IMR-90 (cell line): ENCODE results near the gene PRXL2B. TPM values are rescaled to one million over a fixed set of nuclear protein-coding genes. Genes with fewer than 3 reads are reported as not detected.
A peak's percentile ranks its signal among the peaks of the same experiment; 100 is the strongest.

ENCODE experiments used
- ATAC-seq: fragments of 200-7000 bp; cut with Tn5 transposase; 2 replicates; pipeline ENCODE4 v1.9.1; 2020; ENCODE audit warnings: low read depth, mild to moderate bottlenecking, moderate library complexity
- BruUV-seq: library from RNA; stranded (reverse); fragments of 400-500 nt; replicated peaks from 2 replicates; lab custom pipeline; 2021; lab: Mats Ljungman, UMichigan
- CTCF ChIA-PET: fragments of 300-600 bp; formaldehyde crosslinking; extraction: SDS; loops from one replicate; lab custom pipeline; 2021; ENCODE audit warnings: antibody characterized with exemption; lab: Yijun Ruan, JAX
- POLR2A ChIA-PET: fragments of 300-600 bp; sonication (Branson Sonifier 250); formaldehyde crosslinking; loops from one replicate; lab custom pipeline; 2022; ENCODE audit warnings: antibody characterized with exemption; ENCODE audit not compliant: unreplicated experiment; lab: Charles Lee
- DNase-seq: peaks from one replicate; pipeline ENCODE4 v3.0.0; 2013
- H2AFZ ChIP-seq: replicated peaks from 2 replicates; pipeline ENCODE3; 2013; ENCODE audit warnings: low read length, mild to moderate bottlenecking; ENCODE audit not compliant: poor library complexity
- H2AK5ac ChIP-seq: 2 replicates; pipeline ENCODE4 v1.6.1; 2013; ENCODE audit warnings: low read depth, low read length, inconsistent platforms
- H2AK9ac ChIP-seq: replicated peaks from 2 replicates; pipeline ENCODE3; 2013; ENCODE audit warnings: mild to moderate bottlenecking, low read depth, low read length, moderate library complexity; ENCODE audit not compliant: poor library complexity
- H2BK120ac ChIP-seq: 2 replicates; pipeline ENCODE4 v1.6.1; 2013; ENCODE audit warnings: low read depth, low read length, inconsistent platforms
- H2BK15ac ChIP-seq: 3 replicates; pipeline ENCODE4 v1.6.1; 2013; ENCODE audit warnings: low read depth, low read length, inconsistent platforms
- H2BK20ac ChIP-seq: 2 replicates; pipeline ENCODE4 v1.6.1; 2013; ENCODE audit warnings: low read depth, mild to moderate bottlenecking, inconsistent platforms, low read length, moderate library complexity
- H2BK5ac ChIP-seq: 2 replicates; pipeline ENCODE4 v1.6.1; 2013; ENCODE audit warnings: mild to moderate bottlenecking, low read depth, low read length, inconsistent platforms; ENCODE audit not compliant: poor library complexity, severe bottlenecking
- H3K14ac ChIP-seq: replicated peaks from 2 replicates; pipeline ENCODE4 v1.6.1; 2013; ENCODE audit warnings: low read depth, low read length, inconsistent platforms
- H3K18ac ChIP-seq: 2 replicates; pipeline ENCODE4 v1.6.1; 2013; ENCODE audit warnings: low read depth, low read length, control low read depth
- H3K23ac ChIP-seq: 2 replicates; pipeline ENCODE4 v1.6.1; 2013; ENCODE audit warnings: low read depth, low read length, inconsistent platforms
- H3K27ac ChIP-seq: 2 replicates; pipeline ENCODE4 v1.5.1; 2013; ENCODE audit warnings: mild to moderate bottlenecking, control low read depth, low read length; ENCODE audit not compliant: insufficient read depth
- H3K27me3 ChIP-seq: 2 replicates; pipeline ENCODE4 v1.6.1; 2013; ENCODE audit warnings: low read length; ENCODE audit not compliant: control insufficient read depth, insufficient read depth
- H3K36me3 ChIP-seq: 2 replicates; pipeline ENCODE4 v1.6.1; 2013; ENCODE audit warnings: low read length, mixed read lengths; ENCODE audit not compliant: control insufficient read depth, insufficient read depth
- H3K4ac ChIP-seq: 2 replicates; pipeline ENCODE4 v1.6.1; 2013; ENCODE audit warnings: low read depth, low read length, inconsistent platforms
- H3K4me1 ChIP-seq: 2 replicates; pipeline ENCODE4 v1.6.1; 2013; ENCODE audit warnings: low read length, mixed read lengths; ENCODE audit not compliant: control insufficient read depth, insufficient read depth
- H3K4me2 ChIP-seq: 2 replicates; pipeline ENCODE4 v1.6.1; 2013; ENCODE audit warnings: low read depth, mild to moderate bottlenecking, control low read depth, low read length, moderate library complexity
- H3K4me3 ChIP-seq: 2 replicates; pipeline ENCODE4 v1.5.1; 2013; ENCODE audit warnings: low read depth, mild to moderate bottlenecking, control low read depth, low read length, moderate library complexity; ENCODE audit not compliant: insufficient read depth
- H3K56ac ChIP-seq: 2 replicates; pipeline ENCODE4 v1.6.1; 2013; ENCODE audit warnings: low read length, inconsistent platforms; ENCODE audit not compliant: insufficient read depth; ENCODE audit errors: extremely low read depth
- H3K79me1 ChIP-seq, 2 experiments: 2 replicates each; pipeline ENCODE4 v1.6.1; 2013; ENCODE audit warnings: low read length in 2 of 2, inconsistent platforms in 1 of 2, low read depth in 1 of 2
- H3K9ac ChIP-seq: 2 replicates; pipeline ENCODE4 v1.6.1; 2013; ENCODE audit warnings: low read depth, low read length, control low read depth
- H3K9me1 ChIP-seq: 2 replicates; pipeline ENCODE4 v1.6.1; 2013; ENCODE audit warnings: low read length, inconsistent platforms; ENCODE audit not compliant: insufficient read depth
- H3K9me3 ChIP-seq: 2 replicates; pipeline ENCODE4 v1.6.1; 2013; ENCODE audit warnings: low read length; ENCODE audit not compliant: control insufficient read depth, insufficient read depth
- H4K20me1 ChIP-seq: 2 replicates; pipeline ENCODE4 v1.6.1; 2013; ENCODE audit warnings: low read length, inconsistent platforms; ENCODE audit not compliant: insufficient read depth
- H4K5ac ChIP-seq: 2 replicates; pipeline ENCODE4 v1.6.1; 2013; ENCODE audit warnings: mild to moderate bottlenecking, low read depth, low read length, control low read depth
- H4K8ac ChIP-seq, 2 experiments: 2 replicates each; pipeline ENCODE4 v1.6.1; 2013; ENCODE audit warnings: low read depth in 2 of 2, low read length in 2 of 2, control low read depth in 1 of 2, inconsistent platforms in 1 of 2
- H4K91ac ChIP-seq: 2 replicates; pipeline ENCODE4 v1.6.1; 2013; ENCODE audit warnings: low read depth, low read length, inconsistent platforms; ENCODE audit not compliant: insufficient read depth
- BHLHE40 ChIP-seq: fragments of 150-350 bp; IDR thresholded peaks from 2 replicates; pipeline ENCODE4 v1.6.1; 2016; ENCODE audit warnings: mild to moderate bottlenecking, low read depth, low read length
- CEBPB ChIP-seq: IDR thresholded peaks from 2 replicates; pipeline ENCODE4 v1.6.1; 2012; ENCODE audit warnings: low read depth, low read length, improper control_type of control experiment
- CHD1 ChIP-seq: IDR thresholded peaks from 2 replicates; pipeline ENCODE4 v1.6.1; 2012; ENCODE audit warnings: low read depth, low read length, improper control_type of control experiment
- FOS ChIP-seq: fragments of 150-350 bp; IDR thresholded peaks from 2 replicates; pipeline ENCODE4 v1.6.1; 2016; ENCODE audit warnings: low read depth, low read length
- MAFK ChIP-seq: IDR thresholded peaks from 2 replicates; pipeline ENCODE4 v1.6.1; 2012; ENCODE audit warnings: low read depth, low read length, improper control_type of control experiment
- MAZ ChIP-seq: IDR thresholded peaks from 2 replicates; pipeline ENCODE4 v1.6.1; 2012; ENCODE audit warnings: low read depth, mild to moderate bottlenecking, low read length, improper control_type of control experiment, moderate library complexity, borderline replicate concordance
- MXI1 ChIP-seq: IDR thresholded peaks from 2 replicates; pipeline ENCODE4 v1.6.1; 2012; ENCODE audit warnings: low read depth, mild to moderate bottlenecking, low read length, moderate library complexity, borderline replicate concordance
- NFE2L2 ChIP-seq: fragments of 150-350 bp; IDR thresholded peaks from 2 replicates; pipeline ENCODE4 v1.6.1; 2016; ENCODE audit warnings: low read depth, mild to moderate bottlenecking, low read length
- POLR2A ChIP-seq: IDR thresholded peaks from 2 replicates; pipeline ENCODE4 v1.6.1; 2012; ENCODE audit warnings: mild to moderate bottlenecking, low read depth, low read length
- RAD21 ChIP-seq: IDR thresholded peaks from 2 replicates; pipeline ENCODE4 v1.6.1; 2012; ENCODE audit warnings: low read length, improper control_type of control experiment
- RCOR1 ChIP-seq: IDR thresholded peaks from 2 replicates; pipeline ENCODE4 v1.6.1; 2012; ENCODE audit warnings: mild to moderate bottlenecking, low read length, improper control_type of control experiment; ENCODE audit not compliant: insufficient replicate concordance
- RFX5 ChIP-seq: IDR thresholded peaks from 2 replicates; pipeline ENCODE4 v1.8.0; 2012; ENCODE audit warnings: low read depth, mild to moderate bottlenecking, low read length, moderate library complexity
- WGBS, 2 experiments: methylation state at CpG; one replicate each; pipeline versions ENCODE4 v1.1.5 to v1.1.7; 2013; ENCODE audit warnings: missing lambda C conversion rate in 2 of 2; ENCODE audit not compliant: insufficient read length in 1 of 2; ENCODE audit errors: extremely low coverage in 2 of 2; 5-methylcytosine and 5-hydroxymethylcytosine counted together
- dilution Hi-C: fragments of 300-500 bp; cut with HindIII; formaldehyde crosslinking; loops from one replicate; pipeline ENCODE4 v1.14.3; 2018; ENCODE audit warnings: low sequenced_read_pairs; ENCODE audit not compliant: unreplicated experiment
- in situ Hi-C: fragments of 300-500 bp; cut with MboI; formaldehyde crosslinking; loops from 3 replicates; pipeline ENCODE4 v1.14.3; 2019; ENCODE audit warnings: low sequenced_read_pairs, inconsistent platforms, mixed read lengths
- intact Hi-C: fragments of 100-400 bp; cut with micrococcal nuclease; formaldehyde crosslinking; loops from 2 replicates; pipeline ENCODE4 v1.10.0; 2022
- polyA plus RNA-seq, 3 experiments: library from polyadenylated mRNA; depleted of rRNA; stranded (reverse); fragments of >200 nt; gene quantifications; 2 replicates each; pipeline ENCODE4 v1.2.3, GENCODE V29; 2012; ENCODE audit warnings: low replicate concordance in 1 of 3
- total RNA-seq: library from RNA; depleted of rRNA; stranded (reverse); fragments of >200 nt; gene quantifications from 2 replicates; pipeline ENCODE4 v1.2.3, GENCODE V29; 2012
- TF ChIP-seq, protein P1 (sequence below): conservative IDR thresholded peaks from 2 replicates; pipeline ENCODE4 v1.5.1; 2012; ENCODE audit warnings: mild to moderate bottlenecking, low read depth, low read length, improper control_type of control experiment
- TF ChIP-seq, protein P2 (sequence below): fragments of 150-350 bp; IDR thresholded peaks from 2 replicates; pipeline ENCODE4 v1.6.1; 2017; ENCODE audit warnings: mild to moderate bottlenecking, antibody characterized with exemption, low read length, low read depth
- TF ChIP-seq, protein P3 (sequence below): fragments of 150-350 bp; IDR thresholded peaks from 2 replicates; pipeline ENCODE4 v1.6.1; 2016; ENCODE audit warnings: low read depth, mild to moderate bottlenecking, low read length, moderate library complexity, borderline replicate concordance

The PRXL2B gene
- total and polyA plus RNA-seq, 2 of the 4 experiments (the other 2 are of a cell fraction), result 10.9 to 22.3 TPM

DNA sequence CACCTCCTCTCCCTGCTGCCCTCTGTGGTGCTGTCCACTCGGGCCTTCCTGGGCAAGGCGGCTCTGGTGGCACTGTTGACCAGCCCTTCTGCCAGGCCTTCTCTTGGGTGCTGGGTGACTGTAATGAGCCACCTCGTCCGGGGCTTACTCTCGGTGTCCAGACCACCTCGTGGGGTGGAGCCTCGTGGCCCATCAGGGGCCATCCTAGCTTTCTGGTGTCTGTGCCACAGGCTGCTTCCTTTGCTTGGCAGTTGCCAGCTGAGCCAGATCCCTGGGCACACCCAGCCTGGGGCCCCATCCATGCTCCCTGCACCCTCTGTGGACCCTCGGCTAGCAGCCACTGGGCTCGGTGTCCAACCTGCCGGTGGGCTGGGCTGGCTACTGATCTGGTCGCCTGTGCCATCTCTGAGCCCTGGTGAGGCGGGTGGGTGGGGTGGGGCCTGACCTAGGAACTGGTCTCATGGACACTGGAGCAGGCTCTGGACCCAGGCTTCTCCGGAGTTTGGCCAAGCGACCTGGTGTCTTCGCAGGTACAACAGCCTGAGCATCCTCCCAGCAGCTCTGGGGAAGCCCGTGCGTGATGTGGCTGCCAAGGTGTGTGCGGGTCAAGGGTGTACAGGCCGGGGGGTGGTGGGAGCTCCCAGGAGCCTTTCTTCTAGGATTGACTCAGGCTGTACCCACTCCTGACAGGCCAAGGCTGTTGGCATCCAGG is 1.4 kb downstream of the PRXL2B start:
- H3K9ac ChIP-seq, result no peak overlapping the region
- peaks cover 14% of the 10 kb centered on the region for H3K4me1 ChIP-seq
- H3K9me3 ChIP-seq, result no peaks in the 10 kb centered on the region
- ChIA-PET POLR2A (no interaction called here), CTCF (no interaction called here)
- H3K9me1 ChIP-seq, result peaks cover 5% of the 10 kb centered on the region
- BruUV-seq, result no TSS peak
- peak overlapping the region; percentile 15; the same call in 1 of the 2 replicates for H2AK5ac ChIP-seq
- H3K79me1 ChIP-seq, result peaks cover 0 to 26% of the 10 kb centered on the region in 2 experiments; a peak in 2 of 4 replicates
- intact Hi-C loops, result loop anchor here (1.0 to 2.0 kb wide), 3 partner anchors 23 to 725 kb away; no protein-coding TSS in a partner anchor
- H2AFZ ChIP-seq, result no peak overlapping the region
- no peak overlapping the region for H4K8ac ChIP-seq
- no peaks in the 10 kb centered on the region; the same call in 1 of the 2 replicates for H3K27me3 ChIP-seq
- no peak overlapping the region for H2BK120ac ChIP-seq
- 72% methylated on average over 8 of the region's 19 CpGs; no CpG with 5 or more reads in 1 of the 2 experiments for WGBS, 2 experiments
- no peak overlapping the region; the same call in 1 of the 2 replicates for H3K4me3 ChIP-seq
- no peaks in the 10 kb centered on the region; the same call in 1 of the 2 replicates for H4K20me1 ChIP-seq
- no peak overlapping the region for H3K27ac ChIP-seq
- in situ Hi-C loops, result no loop called here
- H3K14ac ChIP-seq, result no peak overlapping the region
- ATAC-seq, result no peak
- H3K23ac ChIP-seq, result no peak overlapping the region
- no peak overlapping the region for H2BK5ac ChIP-seq
- no peak for DNase-seq
- H2AK9ac ChIP-seq, result peak overlapping the region; percentile 82
- H3K18ac ChIP-seq, result no peak overlapping the region
- no peak overlapping the region for H3K4ac ChIP-seq
- no peak overlapping the region for H4K5ac ChIP-seq
- no peak overlapping the region for H3K56ac ChIP-seq
- no peak overlapping the region; the same call in 1 of the 2 replicates for H3K4me2 ChIP-seq
- dilution Hi-C loops, result no loop called here
- no peak overlapping the region for H2BK20ac ChIP-seq
- H2BK15ac ChIP-seq, result no peak overlapping the region
- H4K91ac ChIP-seq, result no peak overlapping the region
- TF ChIP-seq, protein P1, sequence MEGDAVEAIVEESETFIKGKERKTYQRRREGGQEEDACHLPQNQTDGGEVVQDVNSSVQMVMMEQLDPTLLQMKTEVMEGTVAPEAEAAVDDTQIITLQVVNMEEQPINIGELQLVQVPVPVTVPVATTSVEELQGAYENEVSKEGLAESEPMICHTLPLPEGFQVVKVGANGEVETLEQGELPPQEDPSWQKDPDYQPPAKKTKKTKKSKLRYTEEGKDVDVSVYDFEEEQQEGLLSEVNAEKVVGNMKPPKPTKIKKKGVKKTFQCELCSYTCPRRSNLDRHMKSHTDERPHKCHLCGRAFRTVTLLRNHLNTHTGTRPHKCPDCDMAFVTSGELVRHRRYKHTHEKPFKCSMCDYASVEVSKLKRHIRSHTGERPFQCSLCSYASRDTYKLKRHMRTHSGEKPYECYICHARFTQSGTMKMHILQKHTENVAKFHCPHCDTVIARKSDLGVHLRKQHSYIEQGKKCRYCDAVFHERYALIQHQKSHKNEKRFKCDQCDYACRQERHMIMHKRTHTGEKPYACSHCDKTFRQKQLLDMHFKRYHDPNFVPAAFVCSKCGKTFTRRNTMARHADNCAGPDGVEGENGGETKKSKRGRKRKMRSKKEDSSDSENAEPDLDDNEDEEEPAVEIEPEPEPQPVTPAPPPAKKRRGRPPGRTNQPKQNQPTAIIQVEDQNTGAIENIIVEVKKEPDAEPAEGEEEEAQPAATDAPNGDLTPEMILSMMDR, result no peak
- no peak for TF ChIP-seq NFE2L2
- TF ChIP-seq FOS, result no peak
- TF ChIP-seq CEBPB, result no peak
- TF ChIP-seq RFX5, result no peak
- no peak for TF ChIP-seq MXI1
- TF ChIP-seq MAZ, result no peak
- no peak for TF ChIP-seq RAD21
- no peak for TF ChIP-seq RCOR1
- no peak for TF ChIP-seq BHLHE40
- TF ChIP-seq CHD1, result no peak
- no peak for TF ChIP-seq MAFK
- TF ChIP-seq, protein P2, sequence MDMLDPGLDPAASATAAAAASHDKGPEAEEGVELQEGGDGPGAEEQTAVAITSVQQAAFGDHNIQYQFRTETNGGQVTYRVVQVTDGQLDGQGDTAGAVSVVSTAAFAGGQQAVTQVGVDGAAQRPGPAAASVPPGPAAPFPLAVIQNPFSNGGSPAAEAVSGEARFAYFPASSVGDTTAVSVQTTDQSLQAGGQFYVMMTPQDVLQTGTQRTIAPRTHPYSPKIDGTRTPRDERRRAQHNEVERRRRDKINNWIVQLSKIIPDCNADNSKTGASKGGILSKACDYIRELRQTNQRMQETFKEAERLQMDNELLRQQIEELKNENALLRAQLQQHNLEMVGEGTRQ, result no peak
- TF ChIP-seq, protein P3, sequence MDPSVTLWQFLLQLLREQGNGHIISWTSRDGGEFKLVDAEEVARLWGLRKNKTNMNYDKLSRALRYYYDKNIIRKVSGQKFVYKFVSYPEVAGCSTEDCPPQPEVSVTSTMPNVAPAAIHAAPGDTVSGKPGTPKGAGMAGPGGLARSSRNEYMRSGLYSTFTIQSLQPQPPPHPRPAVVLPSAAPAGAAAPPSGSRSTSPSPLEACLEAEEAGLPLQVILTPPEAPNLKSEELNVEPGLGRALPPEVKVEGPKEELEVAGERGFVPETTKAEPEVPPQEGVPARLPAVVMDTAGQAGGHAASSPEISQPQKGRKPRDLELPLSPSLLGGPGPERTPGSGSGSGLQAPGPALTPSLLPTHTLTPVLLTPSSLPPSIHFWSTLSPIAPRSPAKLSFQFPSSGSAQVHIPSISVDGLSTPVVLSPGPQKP, result no peak
- TF ChIP-seq POLR2A, result no peak
- peaks cover 2% of the 10 kb centered on the region; the same call in 1 of the 2 replicates for H3K36me3 ChIP-seq
